K562 (cell line): Measurements from ENCODE around the gene ARL4D. TPM values are rescaled to one million over a fixed set of nuclear protein-coding genes. Genes with fewer than 3 reads are reported as not detected.

Experiments
- BRF1 ChIP-seq: IDR thresholded peaks from 3 replicates; pipeline ENCODE4 v1.6.1; 2011; ENCODE audit warnings: borderline replicate concordance, mild to moderate bottlenecking; ENCODE audit not compliant: insufficient read length; ENCODE audit errors: extremely low read depth
- FOXP1 ChIP-seq: sonication (generic); formaldehyde crosslinking; IDR thresholded peaks from 2 replicates; pipeline ENCODE4 v1.8.0; 2022; ENCODE audit warnings: mild to moderate bottlenecking, missing genetic modification reagents
- KHSRP ChIP-seq: fragments of 450-650 bp; IDR thresholded peaks from 2 replicates; pipeline ENCODE4 v1.6.1; 2017
- MYBL2 ChIP-seq, 2 experiments: fragments of 450-650 bp in 1 of 2; sonication (generic) in 1 of 2; formaldehyde crosslinking in 1 of 2; IDR thresholded peaks; 2 replicates each; pipeline versions ENCODE4 v1.6.1 to v1.8.1; 2017 to 2022; ENCODE audit warnings: borderline replicate concordance in 1 of 2, inconsistent platforms in 1 of 2, low read depth in 1 of 2, mild to moderate bottlenecking in 1 of 2, missing genetic modification reagents in 1 of 2, moderate library complexity in 1 of 2
- NCOA4 ChIP-seq: fragments of 450-650 bp; IDR thresholded peaks from 2 replicates; pipeline ENCODE4 v1.6.1; 2018; ENCODE audit warnings: mild to moderate bottlenecking; ENCODE audit not compliant: partially characterized antibody
- NELFE ChIP-seq: IDR thresholded peaks from 2 replicates; pipeline ENCODE4 v1.6.1; 2011; ENCODE audit warnings: mild to moderate bottlenecking; ENCODE audit not compliant: insufficient read depth, insufficient read length
- NONO ChIP-seq, 2 experiments: fragments of 200-400 bp in 1 of 2; fragments of 450-650 bp in 1 of 2; formaldehyde crosslinking in 1 of 2; IDR thresholded peaks; 2 replicates each; pipeline ENCODE4 v1.6.1; 2017; ENCODE audit warnings: low read depth in 2 of 2, mild to moderate bottlenecking in 2 of 2, moderate library complexity in 2 of 2, low read length in 1 of 2
- PCBP2 ChIP-seq: fragments of 200-400 bp; formaldehyde crosslinking; IDR thresholded peaks from 2 replicates; pipeline ENCODE4 v1.6.1; 2018; ENCODE audit warnings: low read length, low read depth, mild to moderate bottlenecking, moderate library complexity; ENCODE audit not compliant: poor library complexity, severe bottlenecking
- PHB2 ChIP-seq: fragments of 450-650 bp; IDR thresholded peaks from 2 replicates; pipeline ENCODE4 v1.6.1; 2017; ENCODE audit warnings: low read depth
- RHOXF2B ChIP-seq: fragments of 250-450 bp; sonication (Bioruptor Pico); conservative IDR thresholded peaks from 2 replicates; pipeline ENCODE4 v1.5.1; 2021
- RREB1 ChIP-seq: fragments of 250-450 bp; sonication (Bioruptor Pico); IDR thresholded peaks from 2 replicates; pipeline ENCODE4 v1.4.0; 2020
- STAT5A ChIP-seq: IDR thresholded peaks from 2 replicates; pipeline ENCODE4 v1.6.1; 2012; ENCODE audit warnings: low read length, inconsistent platforms, borderline replicate concordance
- THRB ChIP-seq: fragments of 450-650 bp; formaldehyde crosslinking; conservative IDR thresholded peaks from 2 replicates; pipeline ENCODE4 v1.4.0; 2022; ENCODE audit warnings: mild to moderate bottlenecking, missing genetic modification characterization
- U2AF2 ChIP-seq: fragments of 200-400 bp; formaldehyde crosslinking; optimal IDR thresholded peaks from 2 replicates; pipeline ENCODE3; 2017; ENCODE audit warnings: low read depth, mild to moderate bottlenecking, low read length
- ZNF395 ChIP-seq: fragments of 200-800 bp; sonication (Bioruptor generic); IDR thresholded peaks from 2 replicates; pipeline ENCODE4 v1.6.1; 2017; ENCODE audit warnings: missing genetic modification characterization, missing compliant biosample characterization
- ZNF717 ChIP-seq: fragments of 250-450 bp; sonication (Bioruptor Pico); IDR thresholded peaks from 2 replicates; pipeline ENCODE4 v1.5.0; 2021
- polyA plus RNA-seq, 8 experiments: library from polyadenylated mRNA; depleted of rRNA in 4 of 8; stranded (reverse) in 5 of 8; unstranded in 3 of 8; fragments of >200 nt; fragmentation: Nextera tagmentation in 2 of 8; fragmentation: Illumina TruSeq in 1 of 8; extraction: Ambion mirVana in 2 of 8; extraction: Trizol in 1 of 8; gene quantifications; 2 replicates each; pipeline versions ENCODE4 v1.2.1 to v1.2.3, GENCODE V29; 2011 to 2014; ENCODE audit warnings: inconsistent platforms in 1 of 8, missing spikeins in 1 of 8
- total RNA-seq, 7 experiments: library from RNA; depleted of rRNA in 6 of 7; stranded (reverse); fragments of >200 nt in 6 of 7; fragmentation: Illumina TruSeq in 2 of 7; extraction: Trizol in 2 of 7; gene quantifications; 2 replicates each; pipeline versions ENCODE4 v1.2.1 to v1.2.3, GENCODE V29; 2011 to 2021; ENCODE audit warnings: low replicate concordance in 1 of 7
- TF ChIP-seq, protein P1 (sequence below): fragments of 450-650 bp; IDR thresholded peaks from 2 replicates; pipeline ENCODE4 v1.6.1; 2016; ENCODE audit warnings: borderline replicate concordance

The ARL4D gene
- total and polyA plus RNA-seq, 9 of the 15 experiments (the other 6 are each of a cell fraction or from before 2014, with no cell fraction given): 0.07 to 0.53 (median 0.28) TPM; not detected in 1

- no peak for TF ChIP-seq FOXP1
- TF ChIP-seq BRF1: no peak
- TF ChIP-seq NCOA4: no peak
- no peak for TF ChIP-seq MYBL2 (IDR thresholded peaks at IDR 0.05; ENCODE audit: low read depth)
- TF ChIP-seq MYBL2 (CRISPR knock-in tag; IDR thresholded peaks at IDR 0.05; ENCODE audit: borderline replicate concordance): no peak
- peak; percentile 78; the same call in 1 of the 2 replicates for TF ChIP-seq ZNF395 (CRISPR knock-in tag)
- TF ChIP-seq NELFE: no peak
- TF ChIP-seq, protein P1, sequence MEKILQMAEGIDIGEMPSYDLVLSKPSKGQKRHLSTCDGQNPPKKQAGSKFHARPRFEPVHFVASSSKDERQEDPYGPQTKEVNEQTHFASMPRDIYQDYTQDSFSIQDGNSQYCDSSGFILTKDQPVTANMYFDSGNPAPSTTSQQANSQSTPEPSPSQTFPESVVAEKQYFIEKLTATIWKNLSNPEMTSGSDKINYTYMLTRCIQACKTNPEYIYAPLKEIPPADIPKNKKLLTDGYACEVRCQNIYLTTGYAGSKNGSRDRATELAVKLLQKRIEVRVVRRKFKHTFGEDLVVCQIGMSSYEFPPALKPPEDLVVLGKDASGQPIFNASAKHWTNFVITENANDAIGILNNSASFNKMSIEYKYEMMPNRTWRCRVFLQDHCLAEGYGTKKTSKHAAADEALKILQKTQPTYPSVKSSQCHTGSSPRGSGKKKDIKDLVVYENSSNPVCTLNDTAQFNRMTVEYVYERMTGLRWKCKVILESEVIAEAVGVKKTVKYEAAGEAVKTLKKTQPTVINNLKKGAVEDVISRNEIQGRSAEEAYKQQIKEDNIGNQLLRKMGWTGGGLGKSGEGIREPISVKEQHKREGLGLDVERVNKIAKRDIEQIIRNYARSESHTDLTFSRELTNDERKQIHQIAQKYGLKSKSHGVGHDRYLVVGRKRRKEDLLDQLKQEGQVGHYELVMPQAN: no peak
- peak; percentile 87 for TF ChIP-seq RREB1 (CRISPR knock-in tag)
- no peak for TF ChIP-seq NONO (IDR thresholded peaks at IDR 0.05; ENCODE audit: low read depth in 2 of 2, low read length in 1 of 2)
- no peak for TF ChIP-seq PCBP2
- TF ChIP-seq STAT5A: no peak
- TF ChIP-seq THRB (CRISPR knock-in tag): no peak
- peak; percentile 73 for TF ChIP-seq PHB2
- TF ChIP-seq ZNF717 (CRISPR knock-in tag): no peak
- no peak for TF ChIP-seq KHSRP
- no peak for TF ChIP-seq U2AF2
- no peak for TF ChIP-seq RHOXF2B
These were observed 5.1 kb downstream of the ARL4D start (continued) for GRCh38 chr17:43403846-43404245.
